HG02759 (cell line): ENCODE data around the gene AK2.
"Not testable (repeated sequence)": the region's sequence is repeated elsewhere in the genome, so short reads cannot be mapped to it uniquely, and the experiment has no call there.

Experiments
- ATAC-seq: cut with Tn5 transposase; IDR thresholded peaks from one replicate; pipeline ENCODE4 v1.9.1; 2021; ENCODE audit warnings: mild to moderate bottlenecking, moderate library complexity; ENCODE audit not compliant: unreplicated experiment

Gene AK2

DNA sequence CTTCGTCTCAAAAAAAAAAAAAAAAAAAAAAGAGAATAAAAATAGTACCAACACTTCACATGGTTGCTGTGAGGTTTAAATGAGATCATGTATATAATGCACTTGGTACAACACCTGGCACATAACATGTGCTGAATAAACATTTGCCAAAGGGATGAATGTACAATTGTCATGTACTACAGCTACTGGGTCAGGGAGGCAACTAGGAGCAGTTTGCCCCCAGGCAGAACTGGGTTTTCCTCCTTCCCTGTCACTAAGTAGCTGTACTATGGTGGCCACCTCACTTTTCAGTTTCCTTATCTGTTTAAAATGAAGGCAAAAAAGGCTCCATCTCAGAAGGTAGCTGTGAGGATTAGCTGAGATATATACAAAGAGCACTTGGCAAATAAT lies 11.5 kb downstream of the AK2 start:
- no peak for ATAC-seq

DNA sequence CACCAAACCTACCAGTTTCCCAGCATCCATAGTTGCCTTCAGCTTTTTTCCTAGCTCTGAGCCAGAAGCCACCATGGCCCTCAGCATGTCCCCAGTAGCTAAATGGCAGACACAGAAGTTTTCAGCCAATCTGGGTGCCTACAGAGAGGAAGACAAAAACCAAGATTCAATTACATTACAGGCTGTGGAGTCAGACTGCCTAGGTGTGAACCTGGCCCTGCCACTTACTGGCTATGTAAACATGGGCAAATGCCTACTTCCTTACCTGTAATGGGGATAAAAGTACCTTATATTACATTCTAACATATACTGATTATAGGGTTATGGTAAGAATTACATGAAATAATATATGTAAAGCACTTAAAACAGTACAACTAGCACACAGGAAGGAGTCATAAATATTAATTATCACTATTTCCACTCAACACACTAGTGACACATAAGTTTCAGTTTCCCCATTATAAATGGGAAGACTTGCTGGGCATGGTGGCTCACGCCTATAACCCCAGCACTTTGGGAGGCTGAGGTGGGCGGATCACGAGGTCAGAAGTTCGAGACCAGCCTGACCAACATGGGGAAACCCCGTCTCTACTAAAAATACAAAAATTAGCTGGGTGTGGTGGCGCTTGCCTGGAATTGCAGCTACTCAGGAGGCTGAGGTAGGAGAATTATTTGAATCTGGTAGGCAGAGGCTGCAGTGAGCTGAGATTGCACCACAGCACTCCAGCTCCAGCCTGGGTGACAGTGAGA lies 12.1 kb downstream of the AK2 start:
- not testable (repeated sequence) for ATAC-seq

DNA sequence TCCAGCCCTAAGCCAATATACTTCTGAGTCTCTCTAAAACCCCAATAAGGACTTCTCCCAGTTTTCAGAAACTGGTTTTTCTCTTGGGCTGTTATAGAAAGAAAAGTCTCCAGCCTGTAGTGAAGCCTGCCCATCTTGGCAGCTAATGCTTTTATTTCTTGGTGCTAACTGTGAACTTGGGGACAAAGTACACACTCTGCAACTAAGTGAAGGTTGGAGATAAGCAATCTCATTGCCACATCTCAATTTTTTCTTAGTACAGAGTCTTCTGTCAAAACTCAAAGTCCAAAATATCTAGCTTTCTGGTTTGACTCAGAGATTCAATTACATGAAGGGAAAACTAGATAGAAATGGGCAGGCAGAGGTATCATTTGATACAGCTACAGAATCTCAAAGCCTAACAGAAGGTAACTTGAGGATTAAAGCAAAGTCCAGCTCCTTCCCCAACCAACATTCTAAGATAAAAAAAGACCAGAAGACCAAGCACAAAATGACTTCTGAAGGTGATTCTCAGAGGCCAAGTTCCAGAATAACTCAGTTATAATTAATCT lies 14.0 kb downstream of the AK2 start:
- no peak for ATAC-seq

DNA sequence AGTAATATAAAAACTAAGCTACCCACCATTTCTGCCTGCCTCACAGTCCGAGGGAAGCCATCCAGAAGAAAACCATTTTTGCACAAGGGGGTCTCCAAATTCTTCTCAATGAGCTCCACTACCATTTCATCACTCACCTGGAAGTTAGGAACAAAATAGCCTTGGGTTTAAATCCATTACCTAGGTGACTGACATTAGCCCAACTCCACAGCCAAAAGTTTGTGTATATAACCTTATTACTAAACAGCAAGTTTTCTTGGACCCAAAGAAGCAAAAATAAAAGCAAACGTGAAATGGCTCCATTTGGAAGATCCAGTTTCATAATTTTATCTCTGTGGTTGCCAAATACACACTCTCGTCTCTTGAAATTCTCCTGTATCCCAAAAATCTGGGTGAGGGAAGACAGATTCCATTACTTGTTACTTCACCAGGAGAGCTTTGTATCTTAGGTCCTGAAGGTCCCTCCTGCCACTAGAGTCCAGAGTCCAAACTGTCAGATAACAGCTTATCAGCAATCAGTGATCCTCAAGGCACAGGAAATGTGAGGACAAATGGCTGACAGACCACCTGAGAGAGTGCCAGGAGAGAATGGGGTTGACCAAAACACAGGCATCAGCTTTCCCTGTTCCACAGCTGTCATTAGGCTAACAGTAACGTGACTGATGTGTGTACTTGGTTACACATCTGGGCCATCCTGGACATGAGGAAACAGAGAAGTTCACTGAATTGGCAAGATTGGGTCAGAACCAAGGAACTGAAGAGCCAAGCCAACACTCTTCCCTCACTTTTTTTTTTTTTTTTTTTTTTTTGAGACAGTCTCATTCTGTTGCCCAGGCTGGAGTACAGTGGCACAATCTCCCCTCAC lies 14.9 kb downstream of the AK2 start:
- ATAC-seq = no peak

DNA sequence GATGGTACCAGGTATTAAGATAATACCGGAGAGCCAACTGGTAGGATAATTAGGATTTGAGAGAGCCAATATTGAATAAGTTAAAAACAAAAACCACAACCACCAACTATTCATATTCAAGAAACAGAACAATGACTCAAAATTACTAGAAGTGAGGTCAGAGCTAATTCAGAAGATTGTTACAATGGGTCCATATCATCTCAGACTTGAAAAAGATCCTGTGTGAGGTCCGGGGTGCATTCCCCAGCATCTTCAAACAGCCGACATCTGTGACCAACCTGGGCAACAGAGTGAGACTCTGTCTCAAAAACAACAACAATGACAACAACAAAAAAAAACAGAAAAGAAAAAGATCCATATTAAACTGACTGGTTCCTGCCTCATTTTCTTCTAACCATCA lies 18.6 kb downstream of the AK2 start:
- no peak for ATAC-seq

DNA sequence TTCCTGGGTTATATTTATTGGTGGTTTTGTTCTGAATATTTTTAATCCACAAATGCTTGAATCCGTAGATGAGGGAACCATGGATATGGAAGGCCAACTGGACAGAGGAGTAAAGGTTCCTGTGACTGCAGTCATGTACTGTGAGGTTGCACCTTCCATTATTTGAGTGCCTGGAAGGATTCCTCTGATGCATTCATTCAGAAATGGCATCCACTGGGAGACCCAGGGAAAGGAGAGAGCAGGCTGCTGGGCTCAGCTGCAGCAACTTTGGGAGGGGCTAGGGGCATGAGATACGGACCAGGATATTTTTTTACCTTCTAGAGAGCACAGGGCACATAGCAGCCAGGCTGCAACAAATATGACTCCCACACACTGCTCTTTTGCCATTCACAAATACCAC lies 19.5 kb downstream of the AK2 start:
- ATAC-seq = no peak

DNA sequence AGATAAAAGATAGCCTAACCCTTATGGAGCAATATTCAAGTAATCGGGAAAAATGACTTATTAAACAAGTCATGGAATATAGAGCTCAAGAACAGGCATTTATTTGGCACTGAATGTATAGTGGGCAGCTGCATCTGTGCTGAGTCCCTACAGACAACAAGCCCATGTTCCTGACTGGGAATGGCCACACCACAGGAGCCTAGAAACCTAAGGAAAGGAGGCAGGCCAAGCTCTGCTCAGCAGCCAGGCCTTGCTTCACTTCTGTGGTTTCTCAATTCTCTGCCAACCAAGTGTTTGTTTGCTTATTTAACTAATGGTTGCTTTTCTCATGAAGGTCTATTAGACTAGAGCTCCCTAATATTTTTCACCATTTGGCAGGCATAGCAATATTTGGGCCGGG lies 21.5 kb downstream of the AK2 start:
- ATAC-seq = no peak

DNA sequence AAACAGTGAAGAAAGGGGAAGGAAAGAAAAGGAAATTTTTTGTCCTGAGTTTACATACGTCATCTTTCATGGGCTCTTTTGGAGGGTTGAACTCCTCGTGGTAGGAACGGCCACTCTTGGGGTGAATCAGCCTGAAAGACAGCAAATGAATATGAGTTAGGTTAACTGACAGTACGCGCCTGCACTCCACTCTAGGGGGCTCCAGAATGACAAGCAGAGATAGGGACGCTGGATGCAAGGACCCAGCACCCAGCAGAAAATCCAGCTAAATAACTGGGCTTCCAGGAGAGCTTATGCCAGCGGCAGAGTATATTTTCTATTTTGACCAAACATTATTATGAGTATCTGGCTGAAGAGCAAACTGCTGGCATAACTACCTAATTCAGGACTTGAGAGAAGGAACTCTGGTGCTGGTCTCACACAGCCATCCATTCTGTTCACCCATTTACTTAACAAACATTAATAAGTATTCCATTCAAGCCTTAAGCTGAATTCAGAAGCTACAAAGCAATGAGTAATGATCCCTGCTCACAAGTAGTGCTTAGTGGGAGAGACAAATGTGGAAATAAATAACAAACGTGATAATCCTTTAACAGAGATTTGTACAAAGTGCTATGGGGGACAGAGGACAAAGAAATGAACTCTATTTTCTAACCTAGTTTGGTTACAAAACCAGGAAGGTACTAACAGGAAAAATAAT lies 22.1 kb downstream of the AK2 start:
- ATAC-seq = no peak

DNA sequence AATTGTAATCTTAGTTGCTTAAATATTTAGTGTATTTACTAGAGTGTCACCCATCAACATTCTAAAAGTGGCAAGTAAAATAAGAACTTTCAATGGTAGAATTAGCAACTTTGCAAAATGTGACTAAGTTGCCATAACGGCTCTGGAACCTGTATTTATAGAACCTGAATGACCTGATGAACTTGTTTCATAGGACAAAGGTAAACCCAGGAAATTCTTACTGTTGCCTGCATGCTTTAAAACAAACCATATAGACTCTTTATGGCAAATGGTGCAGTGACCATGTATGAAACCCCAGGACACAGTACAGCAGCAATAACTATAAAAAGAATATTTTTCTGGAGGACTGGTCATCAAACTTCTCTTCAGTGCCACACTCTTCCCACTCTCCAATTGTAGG lies 22.9 kb downstream of the AK2 start:
- ATAC-seq = no peak

DNA sequence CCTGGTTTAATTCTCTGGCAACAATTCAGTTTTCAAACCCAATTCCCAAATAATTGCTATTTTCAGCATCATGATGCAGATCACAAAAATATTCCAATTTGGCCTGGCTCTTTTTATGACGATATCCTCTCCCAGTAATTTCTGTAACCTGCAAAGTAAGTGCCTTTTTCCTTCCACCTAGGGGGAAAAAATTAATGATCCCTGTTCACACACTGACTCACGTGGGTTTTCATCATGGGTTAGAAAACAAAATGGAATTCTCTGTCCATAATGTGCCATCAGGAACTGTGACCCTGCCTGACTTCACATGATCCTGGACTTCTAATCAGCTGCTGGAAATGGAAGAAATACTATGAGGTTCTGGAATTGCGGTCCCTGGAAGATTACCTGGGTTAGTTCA lies 24.5 kb downstream of the AK2 start:
- ATAC-seq = no peak

DNA sequence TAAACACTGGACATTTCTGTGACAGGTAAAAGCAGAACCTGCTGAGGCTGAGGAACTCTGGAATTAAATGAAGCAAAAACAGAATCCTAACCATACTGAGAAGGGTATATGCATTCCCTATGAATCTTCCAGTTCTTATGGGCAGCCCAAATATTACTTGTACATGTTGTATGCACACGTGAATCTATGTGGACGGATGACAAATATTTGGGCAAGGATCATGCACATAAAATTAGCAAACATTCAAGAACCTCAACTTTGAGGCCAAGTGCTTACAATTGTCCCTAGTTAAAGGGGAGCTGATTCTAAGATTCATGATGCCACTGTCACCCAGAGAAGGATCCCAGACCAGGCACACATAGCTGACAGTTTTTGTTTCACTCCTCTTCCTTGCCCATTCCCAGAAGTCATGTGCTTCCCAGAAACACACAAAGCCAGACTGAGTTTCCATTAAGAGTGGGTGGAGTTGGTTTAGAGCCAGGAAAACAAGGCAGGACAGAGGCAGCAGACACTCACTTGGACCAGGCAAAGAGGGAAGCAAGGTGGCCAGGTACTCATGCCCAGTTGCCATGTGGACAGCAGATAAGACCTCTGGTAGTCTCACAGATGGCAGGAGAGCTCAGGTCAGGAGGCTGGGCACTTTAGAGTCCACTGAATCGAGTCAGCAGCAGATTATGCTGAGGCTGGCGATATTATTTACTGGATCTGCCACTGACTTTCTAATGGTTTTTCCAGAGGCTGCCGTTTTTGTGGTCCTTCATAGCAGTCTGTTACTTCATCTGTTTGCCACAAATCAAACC lies 25.6 kb downstream of the AK2 start:
- ATAC-seq = no peak

DNA sequence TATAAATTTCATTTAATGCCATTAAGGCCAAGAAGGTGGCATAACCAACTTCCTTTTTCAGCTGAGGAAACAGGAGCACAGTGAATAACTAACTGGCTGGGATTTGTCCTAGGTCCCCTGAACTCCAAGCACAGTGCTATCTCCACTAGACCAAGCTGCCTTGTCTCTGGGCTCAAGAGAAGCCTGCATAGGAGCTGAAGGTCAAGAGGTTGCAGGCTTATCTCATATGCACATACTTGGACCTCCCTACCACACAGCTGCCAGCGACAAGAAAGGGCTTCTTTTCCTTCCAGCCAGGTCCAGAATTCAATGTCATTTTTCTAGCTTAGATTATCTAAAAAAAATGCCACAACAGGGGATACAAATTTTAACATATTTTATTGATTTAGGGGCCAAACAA lies 27.1 kb downstream of the AK2 start:
- ATAC-seq = no peak

DNA sequence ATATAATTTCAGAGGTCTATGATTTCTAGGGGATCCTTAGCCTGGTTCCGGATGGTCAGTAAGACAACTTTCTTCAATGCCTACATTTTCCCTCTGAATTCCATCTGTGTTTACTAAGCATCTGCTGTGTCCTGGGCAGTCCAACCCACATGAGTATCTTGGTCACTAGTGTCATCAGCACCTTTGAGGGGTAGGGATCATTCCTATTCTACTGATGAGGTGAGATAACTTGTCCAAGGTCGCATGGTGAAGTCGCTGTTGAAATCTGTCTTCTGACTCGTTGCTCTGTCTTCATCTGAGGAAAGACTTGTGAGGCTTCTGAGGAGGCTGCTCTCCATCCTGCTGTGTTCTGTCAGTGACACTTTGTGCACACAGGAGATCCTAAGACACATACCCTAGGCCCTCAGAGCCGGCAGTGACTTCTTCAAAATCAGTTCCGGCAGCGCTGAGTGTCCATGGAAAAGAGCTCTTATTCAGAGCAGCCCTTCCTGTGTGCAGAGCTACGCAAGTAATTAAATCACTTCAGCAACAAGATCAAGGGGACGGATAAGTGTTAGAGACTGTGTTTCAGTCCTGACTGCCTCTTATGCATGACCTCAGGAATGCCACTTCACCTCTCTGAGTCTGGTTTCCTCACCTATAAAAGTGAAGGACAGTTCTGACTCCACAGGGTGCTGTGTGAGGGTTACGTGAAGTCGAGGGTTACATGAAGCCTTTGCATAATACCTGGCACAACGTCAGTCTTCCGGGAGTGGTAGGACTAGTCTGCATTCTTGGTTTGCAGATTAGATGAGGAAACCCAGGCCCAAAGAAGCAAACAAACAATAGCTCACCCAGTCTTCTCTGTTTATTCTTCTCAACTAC lies 28.4 kb downstream of the AK2 start:
- no peak for ATAC-seq

DNA sequence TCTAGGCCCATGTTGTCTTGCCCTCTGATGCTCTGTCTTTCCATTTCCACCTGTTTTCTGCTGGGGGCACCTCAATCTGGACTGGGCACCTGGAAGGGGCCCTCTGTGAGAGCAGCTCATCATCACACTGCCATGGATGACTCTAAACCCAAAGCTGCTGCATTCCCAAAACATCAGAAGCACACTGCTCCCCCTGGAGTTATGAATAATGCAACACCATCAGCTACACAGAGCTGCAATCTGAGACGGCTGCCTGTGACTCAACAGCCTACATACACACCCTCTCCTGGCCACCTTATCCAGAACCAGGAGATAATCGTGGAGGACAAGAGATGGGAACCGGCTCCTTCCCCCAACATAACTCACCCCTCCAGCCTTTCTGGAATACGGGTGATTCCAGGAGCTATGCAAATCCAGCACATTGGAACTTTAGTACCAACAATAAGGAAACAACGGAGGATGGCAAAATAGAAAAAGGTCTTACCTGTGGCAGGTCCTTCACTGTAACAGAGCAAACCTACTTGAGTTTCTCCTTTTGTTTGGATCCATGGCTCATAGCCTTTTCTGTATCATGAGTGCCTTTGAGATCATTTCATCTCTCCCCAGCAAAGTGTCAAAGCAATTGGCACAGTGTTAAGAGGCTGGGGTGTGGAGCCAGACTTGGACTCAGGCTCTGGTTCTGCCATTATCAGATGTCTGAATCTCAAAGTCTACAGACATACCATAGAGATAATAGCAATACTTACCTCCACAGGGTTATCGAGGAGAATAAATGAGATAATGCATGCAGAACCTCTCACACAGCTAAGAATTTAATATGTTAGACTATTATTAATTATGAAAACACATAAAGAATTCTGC lies 29.3 kb downstream of the AK2 start:
- ATAC-seq = no peak

DNA sequence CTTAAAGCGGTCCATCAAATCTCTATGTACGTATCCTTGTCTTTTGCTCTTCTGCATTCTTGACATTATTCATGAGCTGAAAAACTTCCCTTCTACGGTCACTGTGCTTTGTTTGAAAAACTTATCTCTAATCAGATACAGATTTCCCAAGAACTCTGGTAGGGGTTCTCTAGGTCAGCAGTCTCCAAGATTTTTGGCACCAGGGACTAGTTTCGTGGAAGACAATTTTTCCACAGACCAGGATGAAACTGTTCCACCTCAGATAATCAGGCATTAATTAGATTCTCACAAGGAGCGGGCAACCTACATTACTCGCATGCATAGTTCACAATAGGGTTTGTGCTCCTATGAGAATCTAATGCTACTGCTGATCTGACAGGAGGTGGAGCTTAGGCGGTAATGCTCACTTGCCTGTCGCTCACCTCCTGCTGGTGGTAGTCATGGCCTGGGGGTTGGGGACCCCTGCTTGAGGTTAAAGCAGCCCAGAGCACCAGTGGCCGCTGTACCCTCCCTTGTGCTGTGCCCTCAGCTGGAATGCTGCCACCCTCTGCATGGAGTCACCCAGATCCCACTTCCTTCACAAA lies 30.8 kb downstream of the AK2 start:
- no peak for ATAC-seq

DNA sequence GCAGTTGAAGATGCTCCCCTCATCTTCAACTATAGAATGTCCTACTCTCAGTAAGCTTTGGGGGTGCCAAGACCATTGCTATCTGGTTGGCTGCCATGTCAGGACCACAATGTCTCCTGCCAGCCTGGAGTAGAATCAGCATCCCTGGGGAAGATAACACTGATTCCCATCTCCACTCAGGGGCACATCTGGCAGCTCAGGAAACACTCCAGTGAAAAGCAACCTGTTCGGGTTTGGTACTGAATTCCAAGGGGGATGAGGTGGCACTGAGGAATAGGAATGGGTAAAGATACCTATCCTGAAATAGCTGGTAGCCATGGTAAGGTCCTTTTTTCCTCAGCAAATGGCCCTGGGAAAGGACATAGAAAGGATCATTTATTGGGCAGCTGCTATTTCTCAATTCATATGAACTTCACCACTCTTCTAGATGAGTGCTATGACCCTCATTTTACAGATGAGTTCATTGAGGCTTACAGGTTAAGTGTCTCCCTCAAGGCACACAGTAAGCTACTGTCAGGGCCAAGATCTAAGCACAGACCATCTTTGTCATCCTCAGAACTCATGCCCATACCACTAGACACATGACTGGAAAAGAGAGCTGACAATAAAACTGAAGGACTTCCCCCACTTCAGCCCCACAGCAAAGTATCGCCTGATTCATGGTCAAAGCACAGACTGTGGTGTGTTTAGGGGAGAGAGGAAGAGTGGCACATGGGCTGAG lies 31.4 kb downstream of the AK2 start:
- no peak for ATAC-seq

DNA sequence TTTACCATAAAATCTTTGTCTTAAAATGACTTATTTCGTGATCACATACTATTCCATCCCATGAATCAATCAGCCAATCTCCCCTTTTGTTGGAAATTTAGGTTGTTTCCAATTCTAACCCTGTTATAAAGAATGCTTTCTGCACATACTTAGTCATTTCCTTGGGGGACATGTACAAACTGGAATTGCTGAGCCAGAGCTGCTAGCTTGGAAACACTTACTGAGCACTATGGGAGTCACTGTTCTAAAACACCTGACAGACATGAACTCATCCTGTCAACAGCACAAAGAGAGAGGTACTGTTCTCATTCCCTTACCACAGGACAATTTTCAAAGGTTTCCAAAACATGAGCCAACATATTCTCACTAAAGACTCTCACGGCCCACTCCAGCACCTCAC lies 32.1 kb downstream of the AK2 start:
- no peak for ATAC-seq

DNA sequence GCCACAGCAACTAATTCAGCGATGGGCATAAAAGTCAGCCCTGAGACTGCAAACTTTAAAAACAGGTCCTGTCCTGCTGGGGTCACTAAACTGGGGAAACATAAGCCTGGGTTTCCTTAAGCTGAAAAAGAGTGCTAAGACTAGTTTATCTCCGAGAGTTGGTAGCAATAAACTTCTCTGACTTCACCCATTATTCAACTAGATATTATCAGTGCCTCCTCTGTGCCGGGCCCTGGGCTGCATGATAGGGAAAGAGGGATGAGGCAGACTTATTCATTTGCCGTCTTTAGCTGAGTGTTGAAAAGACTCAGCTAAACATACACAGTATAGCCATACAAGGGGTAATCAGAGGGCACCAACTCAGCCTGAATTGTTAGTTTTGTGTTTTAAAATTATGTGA lies 33.0 kb downstream of the AK2 start:
- no peak for ATAC-seq
